Measurements from ENCODE around the gene VAV1.

- TF ChIP-seq CTCF (CRISPR knock-in tag; IDR thresholded peaks at IDR 0.05), result no peak
- TF ChIP-seq ZMYM2 (CRISPR knock-in tag; IDR thresholded peaks at IDR 0.05), result no peak
- TF ChIP-seq FOXM1 (CRISPR knock-in tag; IDR thresholded peaks at IDR 0.05), result no peak
These were observed 35.6 kb upstream of the VAV1 start for GRCh38 chr19:6736917-6737283.
